Measurements from ENCODE around the gene IFI44L.

IFI44L gene

DNA sequence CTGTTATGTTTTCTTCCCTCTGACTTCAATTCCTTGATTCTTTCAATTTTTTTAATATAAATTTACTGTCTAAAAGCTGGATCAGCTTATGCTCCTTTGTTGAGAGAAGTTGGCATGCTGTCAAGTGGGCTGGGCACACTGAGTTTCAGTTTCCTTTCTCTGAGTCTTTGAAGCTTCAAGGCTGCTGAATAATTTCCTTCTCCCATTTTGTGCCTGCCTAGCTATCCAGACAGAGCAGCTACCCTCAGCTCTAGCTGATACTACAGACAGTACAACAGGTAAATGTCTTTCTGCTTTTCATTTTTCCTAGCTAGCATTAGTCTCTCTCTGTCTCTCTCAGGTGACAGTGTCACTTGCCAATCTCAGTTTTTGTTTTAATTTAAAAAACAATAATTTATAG, 29.4 kb downstream of the IFI44L start, which contains the start of gene IFI44:
TSS of gene IFI44 (plus strand) at position 204 of the 400 bp plus-strand sequence. CDS start 365 bp downstream, outside the sequence.
- H3K4me3 ChIP-seq (replicated peaks; ENCODE audit: low read depth, low read length) = peak within 1 kb of the TSS; percentile 30
- DNase-seq (ENCODE audit: extremely low read depth, low read depth) = peak; percentile 62

GRCh38 chr1:78650114-78650660, 29.9 kb downstream of the IFI44L start:
- TF ChIP-seq, protein P1, sequence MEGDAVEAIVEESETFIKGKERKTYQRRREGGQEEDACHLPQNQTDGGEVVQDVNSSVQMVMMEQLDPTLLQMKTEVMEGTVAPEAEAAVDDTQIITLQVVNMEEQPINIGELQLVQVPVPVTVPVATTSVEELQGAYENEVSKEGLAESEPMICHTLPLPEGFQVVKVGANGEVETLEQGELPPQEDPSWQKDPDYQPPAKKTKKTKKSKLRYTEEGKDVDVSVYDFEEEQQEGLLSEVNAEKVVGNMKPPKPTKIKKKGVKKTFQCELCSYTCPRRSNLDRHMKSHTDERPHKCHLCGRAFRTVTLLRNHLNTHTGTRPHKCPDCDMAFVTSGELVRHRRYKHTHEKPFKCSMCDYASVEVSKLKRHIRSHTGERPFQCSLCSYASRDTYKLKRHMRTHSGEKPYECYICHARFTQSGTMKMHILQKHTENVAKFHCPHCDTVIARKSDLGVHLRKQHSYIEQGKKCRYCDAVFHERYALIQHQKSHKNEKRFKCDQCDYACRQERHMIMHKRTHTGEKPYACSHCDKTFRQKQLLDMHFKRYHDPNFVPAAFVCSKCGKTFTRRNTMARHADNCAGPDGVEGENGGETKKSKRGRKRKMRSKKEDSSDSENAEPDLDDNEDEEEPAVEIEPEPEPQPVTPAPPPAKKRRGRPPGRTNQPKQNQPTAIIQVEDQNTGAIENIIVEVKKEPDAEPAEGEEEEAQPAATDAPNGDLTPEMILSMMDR (IDR thresholded peaks at IDR 0.05; ENCODE audit: low read depth, low read length, missing control alignments) = no peak
- DNase-seq (ENCODE audit: extremely low read depth, low read depth) = no peak
- H3K4me3 ChIP-seq (replicated peaks; ENCODE audit: low read depth, low read length) = peak overlapping the region; percentile 30

More for the DNA sequence above, 29.4 kb downstream of the IFI44L start, which contains the start of gene IFI44:
- TF ChIP-seq, protein P1 (IDR thresholded peaks at IDR 0.05; ENCODE audit: low read depth, low read length, missing control alignments) = no peak

GRCh38 chr1:78651241-78651640, 31.0 kb downstream of the IFI44L start:
- TF ChIP-seq, protein P1 (IDR thresholded peaks at IDR 0.05; ENCODE audit: low read depth, low read length, missing control alignments) = no peak
- DNase-seq (ENCODE audit: extremely low read depth, low read depth) = no peak
- no peak overlapping the region; the same call in 1 of the 2 replicates for H3K4me3 ChIP-seq (replicated peaks; ENCODE audit: low read depth, low read length)

DNA sequence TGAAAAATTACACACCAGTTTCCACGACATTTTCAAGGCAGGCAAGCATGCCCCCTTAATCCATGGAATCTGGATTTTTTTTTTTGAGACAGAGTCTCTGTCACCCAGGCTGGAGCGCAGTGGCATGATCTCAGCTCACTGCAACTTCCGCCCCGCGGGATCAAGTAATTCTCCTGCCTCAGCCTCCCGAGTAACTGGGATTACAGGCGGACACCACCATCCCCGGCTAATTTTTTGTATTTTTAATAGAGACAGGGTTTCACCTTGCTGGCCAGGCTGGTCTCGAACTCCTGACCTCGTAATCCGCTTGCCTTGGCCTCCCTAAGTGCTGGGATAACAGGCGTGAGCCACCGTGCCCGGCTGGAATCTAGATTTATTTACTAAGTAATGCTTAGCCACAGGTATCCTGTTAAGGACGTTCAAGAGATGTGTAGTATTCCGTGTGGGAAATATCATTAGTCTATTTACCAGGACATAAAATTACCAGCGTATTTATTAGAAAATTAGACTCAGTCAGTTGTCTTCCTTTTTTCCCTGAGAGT, 31.8 kb downstream of the IFI44L start:
- DNase-seq (ENCODE audit: extremely low read depth, low read depth) = no peak
- H3K4me3 ChIP-seq (replicated peaks; ENCODE audit: low read depth, low read length) = no peak overlapping the region
- TF ChIP-seq, protein P1 (IDR thresholded peaks at IDR 0.05; ENCODE audit: low read depth, low read length, missing control alignments) = no peak

DNA sequence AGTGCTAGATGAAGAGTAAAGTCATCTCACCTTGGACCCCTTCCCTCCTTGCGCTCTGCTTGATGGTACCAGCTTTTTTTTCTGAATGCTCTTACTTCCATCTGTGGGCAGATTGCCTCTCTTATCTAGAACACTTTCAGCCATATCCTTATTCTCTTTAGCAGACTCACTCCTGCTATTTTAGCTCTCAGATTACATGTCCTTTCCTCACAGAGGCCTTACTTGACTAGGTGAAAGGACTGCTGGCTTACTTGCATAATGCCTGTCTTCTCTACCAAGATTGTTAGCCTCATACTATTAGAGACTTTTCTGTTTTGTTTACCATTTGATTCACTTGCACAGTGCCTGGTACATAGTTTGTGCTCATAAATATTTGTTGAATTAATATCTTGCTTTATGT, 38.7 kb downstream of the IFI44L start:
- no peak for DNase-seq (ENCODE audit: extremely low read depth, low read depth)
- TF ChIP-seq, protein P1 (IDR thresholded peaks at IDR 0.05; ENCODE audit: low read depth, low read length, missing control alignments) = no peak
- no peak overlapping the region for H3K4me3 ChIP-seq (replicated peaks; ENCODE audit: low read depth, low read length)

GRCh38 chr1:78663923-78664322, 43.7 kb downstream of the IFI44L start:
- no peak for DNase-seq (ENCODE audit: extremely low read depth, low read depth)
- no peak overlapping the region for H3K4me3 ChIP-seq (replicated peaks; ENCODE audit: low read depth, low read length)
- TF ChIP-seq, protein P1 (IDR thresholded peaks at IDR 0.05; ENCODE audit: low read depth, low read length, missing control alignments) = no peak

Measured in HFF-Myc (cell line).